ENCODE measurements around the gene SMAD2.
"Not testable (repeated sequence)": the region's sequence is repeated elsewhere in the genome, so short reads cannot be mapped to it uniquely, and the experiment has no call there.

DNA sequence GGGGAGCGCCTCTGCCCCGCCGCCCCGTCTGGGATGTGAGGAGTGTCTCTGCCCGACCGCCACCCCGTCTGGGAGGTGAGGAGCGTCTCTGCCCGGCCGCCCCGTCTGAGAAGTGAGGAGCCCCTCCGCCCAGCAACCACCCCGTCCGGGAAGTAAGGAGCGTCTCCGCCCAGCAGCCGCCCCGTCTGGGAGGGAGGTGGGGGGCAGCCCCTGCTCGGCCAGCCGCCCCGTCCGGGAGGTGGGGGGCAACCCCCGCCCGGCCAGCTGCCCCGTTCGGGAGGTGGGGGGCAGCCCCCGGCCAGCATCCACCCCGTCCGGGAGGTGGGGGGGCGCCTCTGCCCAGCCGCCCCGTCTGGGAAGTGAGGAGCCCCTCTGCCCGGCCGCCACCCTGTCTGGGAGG is 102.4 kb downstream of the SMAD2 start:
- TF ChIP-seq, protein P1, sequence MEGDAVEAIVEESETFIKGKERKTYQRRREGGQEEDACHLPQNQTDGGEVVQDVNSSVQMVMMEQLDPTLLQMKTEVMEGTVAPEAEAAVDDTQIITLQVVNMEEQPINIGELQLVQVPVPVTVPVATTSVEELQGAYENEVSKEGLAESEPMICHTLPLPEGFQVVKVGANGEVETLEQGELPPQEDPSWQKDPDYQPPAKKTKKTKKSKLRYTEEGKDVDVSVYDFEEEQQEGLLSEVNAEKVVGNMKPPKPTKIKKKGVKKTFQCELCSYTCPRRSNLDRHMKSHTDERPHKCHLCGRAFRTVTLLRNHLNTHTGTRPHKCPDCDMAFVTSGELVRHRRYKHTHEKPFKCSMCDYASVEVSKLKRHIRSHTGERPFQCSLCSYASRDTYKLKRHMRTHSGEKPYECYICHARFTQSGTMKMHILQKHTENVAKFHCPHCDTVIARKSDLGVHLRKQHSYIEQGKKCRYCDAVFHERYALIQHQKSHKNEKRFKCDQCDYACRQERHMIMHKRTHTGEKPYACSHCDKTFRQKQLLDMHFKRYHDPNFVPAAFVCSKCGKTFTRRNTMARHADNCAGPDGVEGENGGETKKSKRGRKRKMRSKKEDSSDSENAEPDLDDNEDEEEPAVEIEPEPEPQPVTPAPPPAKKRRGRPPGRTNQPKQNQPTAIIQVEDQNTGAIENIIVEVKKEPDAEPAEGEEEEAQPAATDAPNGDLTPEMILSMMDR (IDR thresholded peaks at IDR 0.05): not testable (repeated sequence)
- not testable (repeated sequence) for TF ChIP-seq POLR2AphosphoS5 (IDR thresholded peaks at IDR 0.05; ENCODE audit: low read depth, low read length)
- TF ChIP-seq, protein P2, sequence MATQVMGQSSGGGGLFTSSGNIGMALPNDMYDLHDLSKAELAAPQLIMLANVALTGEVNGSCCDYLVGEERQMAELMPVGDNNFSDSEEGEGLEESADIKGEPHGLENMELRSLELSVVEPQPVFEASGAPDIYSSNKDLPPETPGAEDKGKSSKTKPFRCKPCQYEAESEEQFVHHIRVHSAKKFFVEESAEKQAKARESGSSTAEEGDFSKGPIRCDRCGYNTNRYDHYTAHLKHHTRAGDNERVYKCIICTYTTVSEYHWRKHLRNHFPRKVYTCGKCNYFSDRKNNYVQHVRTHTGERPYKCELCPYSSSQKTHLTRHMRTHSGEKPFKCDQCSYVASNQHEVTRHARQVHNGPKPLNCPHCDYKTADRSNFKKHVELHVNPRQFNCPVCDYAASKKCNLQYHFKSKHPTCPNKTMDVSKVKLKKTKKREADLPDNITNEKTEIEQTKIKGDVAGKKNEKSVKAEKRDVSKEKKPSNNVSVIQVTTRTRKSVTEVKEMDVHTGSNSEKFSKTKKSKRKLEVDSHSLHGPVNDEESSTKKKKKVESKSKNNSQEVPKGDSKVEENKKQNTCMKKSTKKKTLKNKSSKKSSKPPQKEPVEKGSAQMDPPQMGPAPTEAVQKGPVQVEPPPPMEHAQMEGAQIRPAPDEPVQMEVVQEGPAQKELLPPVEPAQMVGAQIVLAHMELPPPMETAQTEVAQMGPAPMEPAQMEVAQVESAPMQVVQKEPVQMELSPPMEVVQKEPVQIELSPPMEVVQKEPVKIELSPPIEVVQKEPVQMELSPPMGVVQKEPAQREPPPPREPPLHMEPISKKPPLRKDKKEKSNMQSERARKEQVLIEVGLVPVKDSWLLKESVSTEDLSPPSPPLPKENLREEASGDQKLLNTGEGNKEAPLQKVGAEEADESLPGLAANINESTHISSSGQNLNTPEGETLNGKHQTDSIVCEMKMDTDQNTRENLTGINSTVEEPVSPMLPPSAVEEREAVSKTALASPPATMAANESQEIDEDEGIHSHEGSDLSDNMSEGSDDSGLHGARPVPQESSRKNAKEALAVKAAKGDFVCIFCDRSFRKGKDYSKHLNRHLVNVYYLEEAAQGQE (IDR thresholded peaks at IDR 0.05; ENCODE audit: insufficient read depth in 1 of 2, low read depth in 2 of 2, low read length in 1 of 2): not testable (repeated sequence)
